Thoracic aorta (tissue), 2 donors: ENCODE measurements around the gene FZD7. TPM values are rescaled to one million over a fixed set of nuclear protein-coding genes. Genes with fewer than 3 reads are reported as not detected.
A peak's percentile ranks its signal among the peaks of the same experiment; 100 is the strongest.

Source experiments
- ATAC-seq: fragments of 150-250 bp; one replicate; pipeline ENCODE4 v1.8.0; 2017; ENCODE audit warnings: low read depth; ENCODE audit not compliant: insufficient number of reproducible peaks, low FRiP score
- DNase-seq: peaks from one replicate; pipeline ENCODE4 v3.0.0-alpha.2; 2020; ENCODE audit warnings: low spot score
- H3K27ac ChIP-seq, 2 donors: fragments of 200-600 bp; sonication (generic); 1 replicate in 1 of 2; 2 replicates in 1 of 2; pipeline ENCODE4 v1.5.1; 2016; ENCODE audit warnings: mild to moderate bottlenecking in 2 of 2, moderate library complexity in 2 of 2
- H3K27me3 ChIP-seq: fragments of 200-600 bp; sonication (generic); replicated peaks from 2 replicates; pipeline ENCODE4 v1.6.0; 2016; ENCODE audit warnings: mild to moderate bottlenecking; ENCODE audit not compliant: insufficient read depth
- H3K36me3 ChIP-seq: fragments of 200-600 bp; sonication (generic); one replicate; pipeline ENCODE4 v1.5.1; 2016
- H3K4me1 ChIP-seq, 2 donors: fragments of 200-600 bp; sonication (generic); 1 replicate in 1 of 2; 2 replicates in 1 of 2; pipeline versions ENCODE4 v1.5.1 to v1.6.0; 2016; ENCODE audit warnings: low read depth in 2 of 2, mild to moderate bottlenecking in 1 of 2; ENCODE audit not compliant: control insufficient read depth in 1 of 2
- H3K4me3 ChIP-seq: fragments of 200-600 bp; sonication (generic); 2 replicates; pipeline ENCODE4 v1.5.1; 2016; ENCODE audit warnings: mild to moderate bottlenecking
- H3K9me3 ChIP-seq: fragments of 200-600 bp; sonication (generic); 2 replicates; pipeline ENCODE4 v1.5.1; 2016
- CTCF ChIP-seq: fragments of 200-600 bp; sonication (generic); IDR thresholded peaks from one replicate; pipeline ENCODE4 v1.5.1; 2019; ENCODE audit warnings: antibody characterized with exemption
- total RNA-seq, 2 donors: library from RNA; depleted of rRNA; stranded (reverse); fragments of >200 nt; gene quantifications; one replicate each; pipeline versions ENCODE4 v1.1.0 to v1.2.3, GENCODE V29; 2016

FZD7 gene
- total RNA-seq, 2 donors from 2014 or later = 14.0 to 14.4 TPM

- ATAC-seq (no peak), DNase-seq (no peak)
- Histone ChIP-seq H3K27ac (no peak overlapping the region), H3K4me1 (peaks cover 27 to 59% of the 10 kb centered on the region in 2 donors), H3K36me3 (no peaks in the 10 kb centered on the region), H3K27me3 (no peaks in the 10 kb centered on the region), H3K9me3 (no peaks in the 10 kb centered on the region), H3K4me3 (peak overlapping the region; percentile 92)
- no peak for TF ChIP-seq CTCF
These were observed 3.4 kb downstream of the FZD7 start for GRCh38 chr2:202037086-202037485.

GRCh38 chr2:202038471-202039277 is 5.0 kb downstream of the FZD7 start:
- ATAC-seq (no peak), DNase-seq (no peak)
- Histone ChIP-seq H3K4me3 (peak overlapping the region; percentile 9), H3K36me3 (no peaks in the 10 kb centered on the region), H3K4me1 (peaks cover 27 to 56% of the 10 kb centered on the region in 2 donors), H3K27me3 (no peaks in the 10 kb centered on the region), H3K9me3 (no peaks in the 10 kb centered on the region), H3K27ac (peak overlapping the region in 1 of 2 donors; percentile 26)
- TF ChIP-seq CTCF = no peak

- Histone ChIP-seq H3K9me3 (no peaks in the 10 kb centered on the region), H3K36me3 (no peaks in the 10 kb centered on the region), H3K4me3 (peak overlapping the region; percentile 9), H3K4me1 (peaks cover 27 to 56% of the 10 kb centered on the region in 2 donors), H3K27ac (peak overlapping the region in 1 of 2 donors; percentile 26), H3K27me3 (no peaks in the 10 kb centered on the region)
- no peak for TF ChIP-seq CTCF
- DNase-seq (no peak), ATAC-seq (no peak)
These were observed 5.8 kb downstream of the FZD7 start for GRCh38 chr2:202039278-202040078.

GRCh38 chr2:202040079-202040844 is 6.6 kb downstream of the FZD7 start:
- Histone ChIP-seq H3K4me3 (no peak overlapping the region), H3K4me1 (peaks cover 25 to 49% of the 10 kb centered on the region in 2 donors)

More at GRCh38 chr2:202040079-202040844, 6.6 kb downstream of the FZD7 start:
- H3K36me3 ChIP-seq = no peaks in the 10 kb centered on the region
- TF ChIP-seq CTCF = no peak
- H3K27ac ChIP-seq = no peak overlapping the region
- ATAC-seq (no peak), DNase-seq (no peak)
- H3K27me3 ChIP-seq = no peaks in the 10 kb centered on the region
- H3K9me3 ChIP-seq = no peaks in the 10 kb centered on the region
